Duodenal mucosa (tissue), 2 donors: ENCODE data around the gene B9D2.

Experiments
- H3K27ac ChIP-seq: one replicate; pipeline ENCODE4 v1.7.0; 2013; ENCODE audit warnings: low read depth, low read length
- H3K27me3 ChIP-seq, 2 donors: one replicate each; pipeline ENCODE4 v1.7.0; 2013; ENCODE audit warnings: low read length in 2 of 2, control low read depth in 1 of 2; ENCODE audit not compliant: insufficient read depth in 2 of 2, control insufficient read depth in 1 of 2
- H3K36me3 ChIP-seq, 2 donors: one replicate each; pipeline ENCODE4 v1.7.0; 2013; ENCODE audit warnings: low read length in 2 of 2, control low read depth in 1 of 2; ENCODE audit not compliant: insufficient read depth in 2 of 2, control insufficient read depth in 1 of 2
- H3K4me1 ChIP-seq, 2 donors: one replicate each; pipeline ENCODE4 v1.7.0; 2013; ENCODE audit warnings: low read length in 2 of 2, control low read depth in 1 of 2; ENCODE audit not compliant: insufficient read depth in 2 of 2, control insufficient read depth in 1 of 2
- H3K4me3 ChIP-seq, 2 donors: one replicate each; pipeline ENCODE4 v1.7.0; 2013; ENCODE audit warnings: low read length in 2 of 2, low read depth in 1 of 2
- H3K9ac ChIP-seq, 2 donors: one replicate each; pipeline ENCODE4 v1.7.0; 2013; ENCODE audit warnings: low read length in 2 of 2, low read depth in 1 of 2
- H3K9me3 ChIP-seq, 2 donors: one replicate each; pipeline ENCODE4 v1.7.0; 2013; ENCODE audit warnings: low read length in 2 of 2, control low read depth in 1 of 2; ENCODE audit not compliant: control insufficient read depth in 1 of 2

B9D2 gene

GRCh38 chr19:41332000-41332399, 31.9 kb downstream of the B9D2 start:
- no peak overlapping the region for H3K27ac ChIP-seq
- peaks cover 0 to 8% of the 10 kb centered on the region in 2 donors for H3K27me3 ChIP-seq
- H3K9ac ChIP-seq: no peak overlapping the region
- H3K36me3 ChIP-seq: peaks cover 4 to 12% of the 10 kb centered on the region in 2 donors
- peaks cover 18 to 27% of the 10 kb centered on the region in 2 donors for H3K4me1 ChIP-seq
- H3K4me3 ChIP-seq: no peak overlapping the region
- no peaks in the 10 kb centered on the region for H3K9me3 ChIP-seq

- Histone ChIP-seq H3K4me1 (peaks cover 26 to 36% of the 10 kb centered on the region in 2 donors), H3K4me3 (no peak overlapping the region), H3K9me3 (no peaks in the 10 kb centered on the region), H3K27ac (no peak overlapping the region), H3K36me3 (peaks cover 4 to 12% of the 10 kb centered on the region in 2 donors), H3K9ac (no peak overlapping the region), H3K27me3 (peaks cover 3 to 11% of the 10 kb centered on the region in 2 donors)
These were observed 32.8 kb downstream of the B9D2 start for GRCh38 chr19:41330946-41331678.

DNA sequence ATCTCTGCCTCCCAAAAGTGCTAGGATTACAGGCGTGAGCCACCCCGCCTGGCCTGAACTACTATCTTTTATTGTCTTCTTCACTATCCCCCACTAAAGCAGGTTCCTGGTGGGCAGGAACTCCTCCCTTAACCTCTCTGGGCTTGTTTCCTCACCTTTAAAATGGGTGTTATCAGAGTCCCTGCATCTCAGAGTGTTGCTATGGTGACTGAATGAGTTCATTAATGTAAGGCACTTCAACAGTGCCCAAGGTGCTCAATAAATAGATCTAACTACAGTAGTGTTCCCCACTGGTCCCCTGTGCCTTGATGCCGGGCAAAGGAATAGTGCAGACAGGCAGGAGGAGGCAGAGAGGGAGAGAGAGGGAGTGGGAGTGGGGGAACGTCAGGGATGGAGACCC, 33.5 kb downstream of the B9D2 start:
- Histone ChIP-seq H3K36me3 (peaks cover 4 to 12% of the 10 kb centered on the region in 2 donors), H3K27ac (no peak overlapping the region), H3K4me1 (peaks cover 27 to 41% of the 10 kb centered on the region in 2 donors), H3K27me3 (peaks cover 9 to 16% of the 10 kb centered on the region in 2 donors), H3K9me3 (no peaks in the 10 kb centered on the region), H3K9ac (no peak overlapping the region), H3K4me3 (no peak overlapping the region)

DNA sequence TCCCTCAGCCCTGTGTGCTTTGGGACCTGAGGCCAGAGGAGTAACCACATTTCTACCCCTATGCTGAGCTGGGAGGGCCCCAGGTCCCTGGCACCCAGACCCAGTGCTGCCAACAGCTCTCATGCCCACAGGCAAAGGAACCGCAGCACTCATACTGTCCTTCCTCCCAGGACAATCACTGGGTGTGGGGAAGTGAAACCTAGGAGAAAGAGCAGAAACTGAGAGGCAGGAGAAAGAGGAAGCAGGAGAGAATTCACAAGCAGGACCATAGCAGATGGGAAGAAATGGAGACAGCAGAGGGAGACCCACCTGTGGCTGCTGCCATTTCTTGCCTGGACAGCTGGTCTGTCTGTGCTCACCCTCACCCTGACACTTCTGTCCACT, 35.1 kb downstream of the B9D2 start:
- peaks cover 4 to 12% of the 10 kb centered on the region in 2 donors for H3K36me3 ChIP-seq
- no peaks in the 10 kb centered on the region for H3K9me3 ChIP-seq
- H3K27ac ChIP-seq: no peak overlapping the region
- H3K27me3 ChIP-seq: peaks cover 9 to 16% of the 10 kb centered on the region in 2 donors
- H3K4me3 ChIP-seq: peak overlapping the region; percentile 51 to 72
- H3K4me1 ChIP-seq: peaks cover 40 to 57% of the 10 kb centered on the region in 2 donors
- peak overlapping the region in 1 of 2 donors; percentile 58 for H3K9ac ChIP-seq

DNA sequence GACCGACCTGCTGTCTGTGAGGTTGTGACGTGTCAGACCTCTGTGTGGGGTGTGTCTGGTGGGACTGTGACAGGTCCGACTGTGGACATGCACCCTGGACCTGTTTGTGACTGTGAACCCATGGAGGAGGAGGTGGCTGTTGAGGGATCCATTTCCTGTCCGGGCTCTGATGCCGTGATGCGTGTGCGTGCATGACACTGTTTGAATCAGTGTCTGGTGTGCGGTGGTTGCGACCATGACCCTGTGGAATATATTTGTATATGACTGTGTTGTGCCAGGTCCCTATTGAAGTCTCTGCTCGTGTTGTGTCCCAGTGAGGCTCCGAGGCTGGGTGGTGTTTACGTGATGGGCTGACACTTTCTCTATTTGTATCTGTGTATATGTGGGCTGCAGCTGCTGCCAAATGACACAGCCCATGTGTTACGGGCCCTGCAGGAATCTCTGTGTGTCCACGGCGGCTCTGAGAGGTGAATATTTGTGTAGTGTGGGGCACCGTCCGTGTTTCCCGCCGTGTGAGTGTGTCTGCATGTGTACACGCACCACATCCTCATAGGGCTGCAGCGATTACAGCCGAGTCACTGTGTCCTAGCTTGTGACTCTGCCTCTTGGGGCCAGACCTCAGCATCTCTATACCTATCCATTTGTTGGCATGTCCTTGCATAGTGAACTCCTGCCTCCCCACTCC, 35.6 kb downstream of the B9D2 start:
- Histone ChIP-seq H3K9me3 (no peaks in the 10 kb centered on the region), H3K27ac (peak overlapping the region; percentile 41), H3K4me1 (peaks cover 44 to 62% of the 10 kb centered on the region in 2 donors), H3K36me3 (peaks cover 4 to 12% of the 10 kb centered on the region in 2 donors), H3K9ac (peak overlapping the region; percentile 58 to 69), H3K4me3 (peak overlapping the region; percentile 51 to 72), H3K27me3 (peaks cover 9 to 16% of the 10 kb centered on the region in 2 donors)

- Histone ChIP-seq H3K9ac (peak overlapping the region; percentile 58 to 69), H3K4me3 (peak overlapping the region; percentile 51 to 72), H3K27ac (peak overlapping the region; percentile 41), H3K36me3 (peaks cover 4 to 12% of the 10 kb centered on the region in 2 donors), H3K9me3 (no peaks in the 10 kb centered on the region), H3K4me1 (peaks cover 44 to 68% of the 10 kb centered on the region in 2 donors), H3K27me3 (peaks cover 9 to 16% of the 10 kb centered on the region in 2 donors)
These were observed 36.3 kb downstream of the B9D2 start for GRCh38 chr19:41327576-41328156.

DNA sequence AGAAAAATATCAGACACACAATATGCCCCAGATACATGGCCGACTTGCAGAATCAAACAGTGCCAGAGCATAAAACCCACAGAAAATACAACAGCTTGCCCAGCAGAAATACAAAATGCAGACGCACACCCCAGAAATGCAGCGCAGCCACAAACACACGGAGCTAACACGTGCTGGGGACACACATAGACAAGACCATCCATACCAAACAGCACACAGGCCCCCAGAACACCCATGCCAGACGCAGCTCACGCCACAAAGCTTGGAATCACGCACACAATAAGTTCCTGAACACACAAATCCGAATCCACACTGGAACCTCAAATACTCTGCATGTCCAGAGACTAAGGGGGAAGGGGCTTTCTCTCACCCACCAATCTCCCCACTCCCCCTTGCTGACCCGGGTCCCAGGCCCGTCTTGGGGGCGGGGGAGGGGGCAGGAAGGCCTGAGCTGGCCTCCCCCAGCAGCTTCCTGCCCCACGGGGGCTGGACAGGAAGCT, 36.8 kb downstream of the B9D2 start:
- Histone ChIP-seq H3K9me3 (no peaks in the 10 kb centered on the region), H3K9ac (peak overlapping the region; percentile 44 to 58), H3K4me1 (peaks cover 44 to 69% of the 10 kb centered on the region in 2 donors), H3K27ac (peak overlapping the region; percentile 30), H3K36me3 (peaks cover 4 to 11% of the 10 kb centered on the region in 2 donors), H3K27me3 (peaks cover 9 to 16% of the 10 kb centered on the region in 2 donors), H3K4me3 (peak overlapping the region; percentile 51 to 72)

- H3K4me3 ChIP-seq: peak overlapping the region; percentile 25 to 27
- peak overlapping the region in 1 of 2 donors; percentile 40 for H3K9ac ChIP-seq
- peaks cover 49 to 71% of the 10 kb centered on the region in 2 donors for H3K4me1 ChIP-seq
- H3K36me3 ChIP-seq: peaks cover 2 to 12% of the 10 kb centered on the region in 2 donors
- H3K27ac ChIP-seq: peak overlapping the region; percentile 46
- peaks cover 9 to 16% of the 10 kb centered on the region in 2 donors for H3K27me3 ChIP-seq
- H3K9me3 ChIP-seq: no peaks in the 10 kb centered on the region
These were observed 37.8 kb downstream of the B9D2 start for GRCh38 chr19:41325947-41326706.

GRCh38 chr19:41325640-41325946, 38.4 kb downstream of the B9D2 start:
- Histone ChIP-seq H3K4me1 (peaks cover 49 to 71% of the 10 kb centered on the region in 2 donors), H3K4me3 (peak overlapping the region in 1 of 2 donors; percentile 27), H3K9me3 (no peaks in the 10 kb centered on the region), H3K9ac (peak overlapping the region in 1 of 2 donors; percentile 40), H3K27me3 (peaks cover 9 to 15% of the 10 kb centered on the region in 2 donors), H3K27ac (no peak overlapping the region), H3K36me3 (peaks cover 7 to 16% of the 10 kb centered on the region in 2 donors)
